Stimulated activated naive CD8-positive, alpha-beta T cell treated with anti-CD3 and anti-CD28 coated beads, Interleukin-15, Interleukin-2, amounts not matched to agents 100 U/mL and 50 U/mL, for 24 hours (primary cell): ENCODE data around the gene PLAU.
A peak's percentile ranks its signal among the peaks of the same experiment; 100 is the strongest.
"Not testable (repeated sequence)": the region's sequence is repeated elsewhere in the genome, so short reads cannot be mapped to it uniquely, and the experiment has no call there.

Experiments used
- ATAC-seq: fragments of 150-1000 bp; cut with Tn5 transposase; one replicate; pipeline ENCODE4 v1.10.0; 2021
- DNase-seq: peaks from one replicate; pipeline ENCODE4 v3.0.0; 2021

PLAU gene

DNA sequence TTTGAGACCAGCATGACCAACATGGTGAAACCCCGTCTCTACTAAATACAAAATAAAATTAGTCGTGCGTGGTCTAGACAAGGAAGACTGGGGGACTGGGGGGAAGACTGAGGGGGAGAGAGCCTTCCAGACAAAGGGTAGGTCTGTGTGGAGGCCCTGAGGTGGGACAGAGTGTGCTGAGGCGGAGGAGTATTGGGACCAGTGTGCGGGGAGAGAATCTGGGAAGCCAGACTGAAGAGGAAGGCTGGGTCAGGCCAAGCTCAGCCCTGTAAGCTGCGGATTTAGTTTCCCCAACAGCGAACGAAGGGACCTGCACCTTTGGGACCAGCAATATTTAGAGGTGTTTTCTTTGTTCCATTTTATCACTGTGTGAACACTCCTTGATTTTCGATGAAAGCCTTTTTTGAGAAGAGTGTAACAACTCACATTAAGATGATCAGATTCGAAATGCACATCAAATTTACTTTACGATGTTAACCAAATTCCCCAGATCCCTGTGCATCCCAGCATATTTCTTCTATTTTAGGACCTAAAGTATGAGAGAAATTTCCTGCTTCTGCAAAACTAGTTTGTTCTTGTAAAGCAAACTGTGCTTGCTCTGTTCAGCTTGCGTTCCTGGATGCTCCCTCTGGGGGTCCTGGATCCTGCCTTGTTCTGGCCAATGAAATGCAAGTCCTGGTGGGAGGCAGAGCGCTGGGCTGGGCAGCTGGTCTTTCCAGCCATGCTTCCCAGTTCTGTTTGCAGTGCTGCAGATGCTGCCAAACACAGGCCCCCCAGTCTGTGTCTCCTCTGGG is 39.4 kb downstream of the PLAU start:
- DNase-seq, result no peak
- no peak for ATAC-seq

DNA sequence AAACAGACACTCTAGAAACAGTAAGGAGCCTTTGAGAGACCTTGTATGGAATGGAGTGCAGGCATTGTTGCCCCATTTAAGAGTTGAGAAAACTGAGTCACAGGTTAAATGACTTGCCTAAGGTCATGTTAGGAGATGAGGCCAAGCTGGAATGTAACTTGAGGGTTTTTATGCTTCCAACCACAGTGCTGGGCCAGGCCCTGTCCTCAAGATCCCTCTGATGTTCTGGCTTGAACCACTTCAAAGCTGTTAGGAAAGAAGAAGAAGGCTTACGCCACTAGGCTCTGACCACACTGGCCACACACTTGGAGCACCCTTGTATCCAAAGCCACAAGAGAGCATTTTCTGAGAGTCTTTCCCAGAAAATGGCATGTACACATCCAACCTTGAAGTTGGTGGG is 42.7 kb downstream of the PLAU start:
- DNase-seq (peak; percentile 16), ATAC-seq (peak; percentile 57)

DNA sequence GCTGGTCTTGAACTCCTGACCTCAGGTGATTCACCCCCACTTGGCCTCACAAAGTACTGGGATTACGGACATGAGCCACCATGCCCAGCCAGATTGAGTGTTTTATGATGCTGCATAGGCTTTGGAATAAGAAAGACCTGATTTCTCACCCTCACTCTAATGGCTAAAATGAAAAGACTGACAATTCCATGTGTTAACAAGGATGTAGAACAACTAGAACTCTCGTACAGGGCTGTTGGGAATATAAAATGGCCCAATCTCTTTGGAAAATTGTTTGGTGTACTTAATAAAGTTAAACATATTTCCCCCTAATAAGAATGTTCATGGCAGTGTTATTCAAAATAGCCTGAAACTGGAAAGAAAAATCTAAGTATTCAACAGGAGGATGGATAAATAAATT is 43.8 kb downstream of the PLAU start:
- ATAC-seq (no peak), DNase-seq (no peak)

DNA sequence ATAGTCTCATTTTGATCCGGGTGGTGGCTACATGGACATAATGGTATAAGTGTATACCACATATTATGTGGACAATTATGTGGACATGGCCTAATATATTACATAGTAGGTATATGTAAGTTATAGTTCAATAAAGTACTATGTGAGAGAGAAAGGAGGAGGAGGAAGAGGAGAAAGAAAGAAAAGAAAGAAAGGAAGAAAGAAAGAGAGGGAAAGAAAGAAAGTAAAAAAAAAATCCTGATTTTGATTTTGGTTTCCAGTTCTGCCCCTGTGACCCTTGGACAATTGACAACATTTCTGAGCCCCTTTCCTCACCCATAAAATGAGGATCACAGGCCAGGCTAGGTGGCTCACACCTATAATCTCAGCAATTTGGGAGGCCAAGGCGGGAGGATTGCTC is 44.8 kb downstream of the PLAU start:
- no peak for ATAC-seq

DNA sequence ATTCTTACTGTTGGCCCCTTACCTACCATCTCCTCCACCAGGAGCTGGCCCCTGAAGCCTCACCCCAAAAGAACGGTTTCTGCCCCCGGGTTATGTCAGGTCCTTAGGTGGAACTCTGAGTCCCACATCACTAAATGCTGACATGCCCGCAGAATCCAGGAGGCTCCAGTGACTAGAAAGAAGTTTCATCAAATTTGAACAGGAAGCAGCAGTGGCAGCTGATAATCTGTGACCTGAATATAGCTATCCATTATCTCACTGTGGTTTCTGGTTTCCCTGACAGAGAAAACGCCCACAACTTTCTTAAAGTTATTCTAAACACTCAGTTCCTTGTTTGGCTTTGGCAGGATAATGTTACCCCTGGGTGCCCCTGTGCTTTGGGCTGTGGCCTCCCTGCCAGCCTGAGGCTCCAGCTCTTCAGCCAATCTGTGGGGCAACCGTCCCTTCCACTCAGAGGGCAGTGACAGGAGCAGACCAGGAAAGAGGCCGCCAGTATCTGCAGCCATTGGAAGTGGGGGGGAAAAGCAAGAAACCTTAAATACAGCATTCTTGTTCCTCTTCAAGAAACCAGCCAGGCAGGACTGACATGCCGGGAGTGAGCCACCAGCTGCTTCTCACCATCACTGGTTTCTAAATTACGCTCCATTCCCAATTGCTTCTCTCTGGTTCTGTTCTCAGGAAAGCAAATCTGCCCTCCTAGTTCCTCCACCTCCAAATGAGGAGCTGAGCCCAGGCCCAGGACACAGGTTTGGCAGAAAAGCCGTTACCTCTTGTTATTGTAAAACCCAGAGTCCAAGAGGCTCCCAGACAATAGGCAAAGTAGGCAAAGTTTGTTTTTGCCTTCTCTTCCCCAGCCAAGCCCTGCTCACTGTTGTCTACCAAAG is 45.8 kb downstream of the PLAU start:
- DNase-seq, result peak; percentile 47
- peak; percentile 78 for ATAC-seq

More for the DNA sequence above, 44.8 kb downstream of the PLAU start:
- no peak for DNase-seq

DNA sequence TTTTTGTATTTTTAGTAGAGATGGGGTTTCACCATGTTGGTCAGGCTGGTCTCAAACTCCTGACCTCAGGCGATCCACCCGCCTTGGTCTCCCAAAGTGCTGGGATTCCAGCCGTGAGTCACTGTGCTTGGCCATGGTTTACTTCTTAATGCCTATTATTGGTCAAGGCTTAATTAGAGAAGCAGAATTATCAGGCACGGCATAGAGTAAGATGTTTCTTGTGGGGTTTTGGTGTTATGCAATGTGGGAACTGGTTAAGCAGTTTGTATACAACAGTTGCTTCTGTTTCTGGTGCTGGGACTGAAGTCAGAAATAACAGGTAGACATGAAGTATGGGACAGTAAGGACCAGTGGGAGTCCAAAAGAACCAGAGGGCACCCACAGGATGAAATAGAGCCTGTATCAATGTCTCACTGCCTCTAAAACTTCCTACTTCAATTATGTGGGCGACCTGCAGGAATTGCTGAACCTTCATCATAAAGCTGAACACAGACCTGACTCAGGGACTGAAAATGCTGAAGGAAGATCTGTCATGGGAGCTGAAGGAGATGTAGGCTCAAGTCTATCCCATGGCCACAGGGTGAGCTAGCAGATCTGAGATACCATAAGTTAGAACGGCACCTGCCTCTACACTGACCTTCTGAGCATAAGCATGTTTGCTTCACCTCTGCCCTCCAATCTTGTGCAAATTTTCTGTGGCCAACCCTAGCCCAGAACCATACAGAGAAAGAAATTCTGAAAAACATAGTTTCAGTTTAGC is 48.7 kb downstream of the PLAU start:
- no peak for ATAC-seq
- DNase-seq, result no peak

DNA sequence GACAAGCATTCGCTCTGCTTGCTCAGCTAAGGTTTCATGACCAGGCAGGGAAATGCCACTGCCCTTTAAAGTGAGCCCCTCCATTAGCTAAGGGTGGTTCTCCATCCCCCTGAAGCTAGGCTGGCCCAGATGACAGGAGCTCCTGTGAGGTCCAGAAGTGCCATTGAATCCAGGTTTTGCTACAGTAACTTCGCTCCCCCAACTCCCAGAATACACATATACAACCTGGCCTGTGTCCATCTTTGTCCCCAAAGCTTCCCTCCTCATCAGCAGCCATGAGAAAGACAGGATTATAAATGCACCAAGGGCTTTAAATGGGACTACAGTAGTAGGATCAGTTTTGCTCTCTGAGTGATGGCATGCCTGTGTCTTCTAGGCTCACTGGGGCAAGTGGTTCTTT is 51.5 kb downstream of the PLAU start:
- ATAC-seq (no peak), DNase-seq (no peak)

DNA sequence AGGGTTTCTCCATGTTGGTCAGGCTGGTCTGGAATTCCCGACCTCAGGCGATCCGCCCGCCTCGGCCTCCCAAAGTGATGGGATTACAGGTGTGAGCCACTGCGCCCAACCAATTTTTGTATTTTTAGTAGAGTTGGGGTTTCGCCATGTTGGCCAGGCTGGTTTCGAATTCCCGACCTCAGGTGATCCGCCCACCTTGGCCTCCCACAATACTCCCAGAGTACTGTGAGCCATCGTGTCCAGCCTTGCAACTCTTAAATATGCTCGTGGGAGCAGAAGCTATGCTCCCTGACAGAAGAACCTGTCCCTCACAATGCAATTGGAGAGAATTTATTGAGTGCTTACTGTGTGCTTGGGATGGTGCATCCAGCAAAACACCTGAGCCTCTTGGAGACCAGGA is 52.6 kb downstream of the PLAU start:
- ATAC-seq, DNase-seq: not testable (repeated sequence)

DNA sequence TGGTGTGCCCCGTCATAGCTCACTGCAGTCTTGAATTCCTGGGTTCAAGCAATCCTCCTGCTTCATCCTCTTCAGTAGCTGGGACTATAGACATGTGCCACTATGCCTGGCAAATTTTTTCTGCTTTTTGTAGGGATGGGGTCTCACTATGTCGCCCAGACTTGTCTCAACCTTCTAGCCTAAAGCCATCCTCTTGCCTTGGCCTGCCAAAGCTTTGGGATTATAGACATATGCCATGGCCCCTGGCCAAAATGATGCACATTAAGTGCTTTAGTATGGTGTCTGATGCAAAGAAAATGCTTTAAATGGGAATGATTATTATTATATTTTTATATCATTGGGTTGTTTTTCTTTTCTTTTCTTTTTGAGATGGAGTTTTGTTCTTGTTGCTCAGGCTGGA is 53.8 kb downstream of the PLAU start:
- ATAC-seq, result no peak
- no peak for DNase-seq

DNA sequence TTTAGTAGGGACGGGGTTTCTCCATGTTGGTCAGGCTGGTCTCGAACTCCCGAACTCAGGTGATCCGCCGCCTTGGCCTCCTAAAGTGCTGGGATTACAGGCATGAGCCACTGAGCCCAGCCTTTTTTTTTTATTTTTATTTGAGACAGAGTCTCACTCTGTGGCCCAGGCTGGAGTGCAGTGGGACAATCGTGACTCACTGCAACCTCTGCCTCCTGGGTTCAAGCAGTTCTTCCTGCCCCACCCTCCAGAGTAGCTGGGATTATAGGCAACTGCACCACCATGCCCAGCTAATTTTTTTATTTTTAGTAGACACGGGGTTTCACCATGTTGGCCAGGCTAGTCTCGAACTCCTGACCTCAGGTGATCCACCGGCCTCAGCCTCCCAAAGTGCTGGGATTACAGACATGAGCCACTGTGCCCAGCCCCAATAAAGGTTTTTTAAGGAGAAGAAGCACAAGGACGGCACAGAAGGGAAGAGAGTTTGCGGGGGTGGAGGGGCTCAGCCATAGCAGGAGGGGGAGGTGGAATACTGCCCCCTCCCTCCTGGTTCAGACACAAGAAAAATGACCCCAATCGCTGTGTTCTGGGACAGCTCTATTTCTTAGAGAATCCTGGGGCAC is 54.4 kb downstream of the PLAU start:
- not testable (repeated sequence) for ATAC-seq, DNase-seq

DNA sequence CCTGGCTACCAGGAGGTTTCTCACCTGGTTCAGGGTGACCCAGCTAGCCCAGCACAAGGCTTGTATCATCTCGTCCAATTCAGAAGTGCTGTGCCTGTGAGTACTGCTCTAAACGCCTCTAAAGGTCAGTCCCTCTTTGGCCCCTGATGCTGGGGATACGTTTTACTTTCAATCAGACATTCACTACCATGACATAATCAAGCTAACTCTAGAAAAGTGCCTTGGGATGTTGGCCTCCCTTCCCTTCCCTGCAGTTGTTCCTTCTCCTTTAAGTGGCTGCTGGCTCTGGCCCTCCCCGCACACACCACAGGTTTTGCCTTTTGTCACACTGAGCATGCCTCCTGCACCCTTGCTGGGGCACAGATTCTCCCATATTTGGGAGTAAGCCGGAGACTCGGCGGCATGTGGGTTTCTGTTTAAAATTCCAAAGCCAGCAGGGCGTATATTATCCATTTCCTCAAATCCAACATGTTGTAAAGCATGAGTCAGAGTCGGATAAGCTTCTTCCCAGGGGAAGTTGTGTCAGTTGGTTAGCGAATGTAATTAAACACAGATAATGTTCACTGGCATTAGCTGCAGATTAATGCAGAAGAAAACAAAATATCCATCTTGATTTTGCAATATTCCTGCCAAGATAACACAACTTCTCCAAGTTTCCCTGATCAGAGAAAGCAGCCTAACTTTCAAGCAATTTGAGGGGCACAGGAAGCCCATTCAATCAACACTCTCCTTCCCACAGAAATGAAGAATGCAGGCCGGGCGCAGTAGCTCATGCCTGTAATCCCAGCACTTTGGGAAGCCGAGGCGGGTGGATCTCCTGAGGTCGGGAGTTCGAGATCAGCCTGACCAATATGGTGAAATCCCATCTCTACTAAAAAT is 55.2 kb downstream of the PLAU start:
- no peak for ATAC-seq

DNA sequence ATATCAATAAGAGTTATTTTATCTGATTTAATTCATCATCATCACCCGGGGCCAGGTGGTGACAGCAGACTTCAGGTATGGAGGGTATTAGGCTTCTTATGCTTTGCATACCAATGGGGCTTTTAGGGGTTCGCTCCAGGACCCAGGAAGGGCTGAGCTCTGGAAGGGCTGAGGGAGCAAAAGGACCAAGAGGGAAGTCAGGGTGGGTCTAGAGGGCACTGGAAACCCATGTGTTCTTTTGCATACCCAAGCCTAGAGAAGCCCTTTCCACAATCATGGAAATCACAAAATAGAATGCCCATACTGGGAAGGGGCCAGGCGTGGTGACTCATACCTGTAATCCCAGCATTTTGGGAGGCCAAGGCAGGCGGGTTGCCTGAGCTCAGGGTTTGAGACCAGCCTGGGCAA is 56.1 kb downstream of the PLAU start:
- ATAC-seq (no peak), DNase-seq (no peak)

More for the DNA sequence above, 55.2 kb downstream of the PLAU start:
- DNase-seq, result no peak
